Adrenal gland (tissue), 12 donors: Measurements from ENCODE around the gene GAPVD1. TPM values are rescaled to one million over a fixed set of nuclear protein-coding genes. Genes with fewer than 3 reads are reported as not detected.

Source experiments
- DNase-seq, 7 donors: peaks; one replicate each; pipeline ENCODE4 v3.0.0-alpha.2; 2019 to 2020
- H3K27ac ChIP-seq, 5 donors: fragments of 200-600 bp; sonication (generic) in 4 of 5; 1 replicate in 3 of 5; 2 replicates in 2 of 5; pipeline versions ENCODE4 v1.5.1 to v1.8.0; 2016 to 2020; ENCODE audit warnings: mild to moderate bottlenecking in 1 of 5
- H3K27me3 ChIP-seq: fragments of 200-600 bp; 2 replicates; pipeline ENCODE4 v1.8.0; 2021
- H3K36me3 ChIP-seq, 2 donors: fragments of 200-600 bp; replicated peaks in 1 of 2; 1 replicate in 1 of 2; 2 replicates in 1 of 2; pipeline versions ENCODE4 v1.5.1 to v1.8.0; 2018 to 2022
- H3K4me1 ChIP-seq, 2 donors: fragments of 200-600 bp; replicated peaks in 1 of 2; 1 replicate in 1 of 2; 2 replicates in 1 of 2; pipeline versions ENCODE4 v1.5.1 to v1.8.0; 2018 to 2021
- H3K4me3 ChIP-seq, 4 donors: fragments of 200-600 bp; sonication (generic) in 3 of 4; one replicate each; pipeline ENCODE4 v1.5.1; 2016 to 2018
- H3K9me3 ChIP-seq, 3 donors: fragments of 200-600 bp; sonication (generic) in 1 of 3; replicated peaks in 1 of 3; 1 replicate in 2 of 3; 2 replicates in 1 of 3; pipeline versions ENCODE4 v1.5.1 to v1.8.0; 2016 to 2021
- POLR2A ChIP-seq, 2 donors: fragments of 450-650 bp; IDR thresholded peaks; one replicate each; pipeline ENCODE4 v1.6.1; 2017; ENCODE audit warnings: antibody characterized with exemption in 2 of 2, mild to moderate bottlenecking in 2 of 2, moderate library complexity in 1 of 2
- WGBS, 4 donors: extraction: QIAGEN DNeasy Blood & Tissue Kit in 2 of 4; methylation state at CpG; one replicate each; pipeline versions ENCODE4 v1.1.5 to v1.1.7; 2013 to 2017; 5-methylcytosine and 5-hydroxymethylcytosine counted together
- intact Hi-C, 2 donors: fragments of 100-400 bp; cut with DNase I; formaldehyde crosslinking; loops; one replicate each; pipeline versions ENCODE4 v1.14.1 to v1.15.0; 2022 to 2023
- polyA plus RNA-seq, 3 donors: library from polyadenylated mRNA; stranded (reverse); fragments of 200-250 nt in 2 of 3; fragments of 350-450 nt in 1 of 3; fragmentation: Illumina TruSeq in 1 of 3; extraction: RNeasy Lipid Tissue Mini Kit (QIAGEN cat#74804) in 1 of 3; gene quantifications; one replicate each; pipeline ENCODE4 v1.2.3, GENCODE V29; 2013 to 2014
- small RNA-seq, 2 donors: library from RNA; depleted of rRNA; stranded (forward); fragments of <200 nt; gene quantifications; one replicate each; pipeline ENCODE3, GENCODE V24; 2016
- total RNA-seq, 9 donors: library from RNA; depleted of rRNA in 4 of 9; stranded (reverse); fragments of >200 nt in 4 of 9; fragments of 120-200 nt in 1 of 9; fragmentation: NEBNext Ultra II Directional in 1 of 9; extraction: Animal tissue kit (Norgen Biotek cat#: 25700) in 1 of 9; gene quantifications; one replicate each; pipeline versions ENCODE4 v1.1.0 to v1.2.4, GENCODE V29; 2013 to 2023
- TF ChIP-seq, protein P1 (sequence below), 6 experiments: fragments of 450-650 bp in 4 of 6; fragments of 200-600 bp in 2 of 6; sonication (generic) in 1 of 6; IDR thresholded peaks; 1 replicate in 5 of 6; 2 replicates in 1 of 6; pipeline versions ENCODE4 v1.5.1 to v1.8.0; 2016 to 2021; ENCODE audit warnings: antibody characterized with exemption in 6 of 6, mild to moderate bottlenecking in 2 of 6, moderate library complexity in 1 of 6
- donor health status: healthy with polysubstance abuse.
- donor health status: Bipolar disorder and iron deficiency.
- donor health status: DM: yes; HTN: yes; CAD: no.
- donor health status: DM: no; HTN: no; CAD: no.
- donor health status: DM: no; HTN: no; CAD: no.
- donor health status: DM: yes; HTN: yes; CAD: no.

GAPVD1 gene
- total and polyA plus RNA-seq, 12 donors: 7.1 to 63.1 (median 39.3) TPM

DNA sequence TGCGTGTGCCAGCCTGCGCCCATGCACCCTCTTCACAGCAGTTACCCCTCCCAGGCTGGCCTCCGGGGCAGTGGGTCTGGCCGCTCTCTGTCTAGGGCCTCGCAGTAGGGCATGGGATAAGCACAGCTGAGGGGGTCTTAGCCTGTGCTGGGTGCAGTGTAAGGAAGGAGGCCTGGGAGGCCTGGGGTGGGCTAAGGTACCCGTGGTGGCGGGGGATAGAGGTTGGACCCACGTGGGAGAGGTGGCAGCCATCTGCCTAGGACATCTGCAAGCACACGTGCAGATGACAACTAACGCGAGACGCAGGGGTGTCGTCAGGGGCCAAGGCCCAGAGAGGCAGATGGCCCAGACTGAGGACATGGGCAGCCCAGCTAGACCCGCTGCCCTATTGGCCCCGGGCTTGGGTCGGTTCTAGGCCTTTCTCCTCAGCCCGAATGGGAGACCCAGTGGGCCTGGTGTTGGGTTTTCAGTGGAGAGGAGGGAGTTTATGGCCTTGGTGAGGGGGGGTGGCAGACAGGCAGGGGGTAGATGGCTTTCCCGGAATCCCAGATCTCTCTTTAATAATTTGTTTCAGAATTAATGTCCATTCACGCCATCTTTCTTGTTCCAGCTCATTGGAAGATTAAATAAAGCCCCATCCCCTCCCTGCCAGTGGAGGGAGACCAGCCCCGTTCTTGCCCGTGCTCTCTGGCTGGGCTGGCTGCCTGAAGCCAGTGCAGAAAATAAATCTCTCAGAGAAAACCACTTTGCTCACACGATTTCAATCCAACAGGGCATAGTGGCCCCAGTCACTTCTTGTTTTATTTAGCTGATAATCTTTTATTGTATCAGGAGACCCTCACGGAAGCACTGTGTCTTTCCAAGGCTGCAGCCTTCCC is 154.2 kb downstream of the GAPVD1 start:
- Histone ChIP-seq H3K27me3 (no peaks in the 10 kb centered on the region), H3K4me3 (no peak overlapping the region), H3K36me3 (no peaks in the 10 kb centered on the region), H3K27ac (no peak overlapping the region), H3K9me3 (no peaks in the 10 kb centered on the region), H3K4me1 (no peaks in the 10 kb centered on the region)
- 82 to 90% (median 87%) methylated on average over 21 to 23 of the region's 23 CpGs for WGBS, 4 donors
- intact Hi-C loops: loop anchor here in 1 of 2 donors (10.0 kb wide), 1 partner anchor 809 kb away; no protein-coding TSS in a partner anchor
- no peak for DNase-seq
- TF ChIP-seq, protein P1, sequence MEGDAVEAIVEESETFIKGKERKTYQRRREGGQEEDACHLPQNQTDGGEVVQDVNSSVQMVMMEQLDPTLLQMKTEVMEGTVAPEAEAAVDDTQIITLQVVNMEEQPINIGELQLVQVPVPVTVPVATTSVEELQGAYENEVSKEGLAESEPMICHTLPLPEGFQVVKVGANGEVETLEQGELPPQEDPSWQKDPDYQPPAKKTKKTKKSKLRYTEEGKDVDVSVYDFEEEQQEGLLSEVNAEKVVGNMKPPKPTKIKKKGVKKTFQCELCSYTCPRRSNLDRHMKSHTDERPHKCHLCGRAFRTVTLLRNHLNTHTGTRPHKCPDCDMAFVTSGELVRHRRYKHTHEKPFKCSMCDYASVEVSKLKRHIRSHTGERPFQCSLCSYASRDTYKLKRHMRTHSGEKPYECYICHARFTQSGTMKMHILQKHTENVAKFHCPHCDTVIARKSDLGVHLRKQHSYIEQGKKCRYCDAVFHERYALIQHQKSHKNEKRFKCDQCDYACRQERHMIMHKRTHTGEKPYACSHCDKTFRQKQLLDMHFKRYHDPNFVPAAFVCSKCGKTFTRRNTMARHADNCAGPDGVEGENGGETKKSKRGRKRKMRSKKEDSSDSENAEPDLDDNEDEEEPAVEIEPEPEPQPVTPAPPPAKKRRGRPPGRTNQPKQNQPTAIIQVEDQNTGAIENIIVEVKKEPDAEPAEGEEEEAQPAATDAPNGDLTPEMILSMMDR (IDR thresholded peaks at IDR 0.05): no peak
- no peak for TF ChIP-seq POLR2A (IDR thresholded peaks at IDR 0.05)

DNA sequence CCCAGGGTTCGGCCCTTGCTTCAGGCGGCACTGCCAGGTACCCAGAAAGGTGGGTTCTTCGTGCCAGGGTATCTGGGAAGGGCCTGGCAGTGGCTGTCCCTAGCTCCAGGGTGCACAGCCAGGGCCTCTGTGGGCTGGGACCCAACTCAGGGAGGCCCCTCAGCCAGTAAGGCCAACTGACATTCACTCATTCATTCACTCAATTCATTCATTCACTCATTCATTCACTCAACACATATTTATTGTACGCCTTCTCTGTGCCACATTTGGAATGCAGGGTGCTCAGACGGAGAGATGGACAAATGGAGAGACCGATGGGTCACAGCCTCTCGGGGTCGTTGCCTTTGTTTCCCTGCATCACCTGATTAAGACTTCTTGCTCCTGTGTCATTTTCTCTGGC is 154.9 kb downstream of the GAPVD1 start:
- 91 to 96% (median 96%) methylated on average over 8 of the region's 8 CpGs for WGBS, 4 donors
- no peaks in the 10 kb centered on the region for H3K36me3 ChIP-seq
- DNase-seq: no peak
- no peaks in the 10 kb centered on the region for H3K27me3 ChIP-seq
- H3K27ac ChIP-seq: no peak overlapping the region
- no peak overlapping the region for H3K4me3 ChIP-seq
- no peak for TF ChIP-seq POLR2A (IDR thresholded peaks at IDR 0.05)
- TF ChIP-seq, protein P1 (IDR thresholded peaks at IDR 0.05): no peak
- intact Hi-C loops: loop anchor here in 1 of 2 donors (10.0 kb wide), 1 partner anchor 808 kb away; no protein-coding TSS in a partner anchor
- H3K4me1 ChIP-seq: no peaks in the 10 kb centered on the region
- no peaks in the 10 kb centered on the region for H3K9me3 ChIP-seq

Small RNAs within 50 kb of the gene (small RNA-seq; reads per million reads assigned to genes)
- gene AL354710.1: 0 reads per million in 2 donors
- gene RNU6-1020P: 0 reads per million in 2 donors

Other genes starting within 250 kb of the GAPVD1 start
- gene SCAI, start 118.3 kb upstream of the GAPVD1 start, total RNA-seq: 10 to 100 TPM in 5 of 9 donors, 1 to 10 TPM in 4; 7.8 to 19.6 (median 10.6) TPM
- gene SCAI, start 118.3 kb upstream of the GAPVD1 start, polyA plus RNA-seq: 1 to 10 TPM; 1.4 to 6.3 (median 3.1) TPM
- gene PPP6C, start 72.0 kb upstream of the GAPVD1 start, total RNA-seq: 10 to 100 TPM; 30.8 to 71.1 (median 47.8) TPM
- gene PPP6C, start 72.0 kb upstream of the GAPVD1 start, polyA plus RNA-seq: 10 to 100 TPM; 15.9 to 51.0 (median 17.1) TPM
- gene RABEPK, start 61.3 kb upstream of the GAPVD1 start, total RNA-seq: 10 to 100 TPM; 11.0 to 22.5 (median 16.8) TPM
- 10 to 100 TPM; 16.7 to 27.3 (median 17.2) TPM for gene RABEPK, start 61.3 kb upstream of the GAPVD1 start, polyA plus RNA-seq
- 100 to 1,000 TPM in 5 of 9 donors, 10 to 100 TPM in 4; 62.7 to 551 (median 108) TPM for gene HSPA5, start 20.5 kb upstream of the GAPVD1 start, total RNA-seq
- 100 to 1,000 TPM in 1 of 3 donors, 10 to 100 TPM in 2; 30.0 to 677 (median 40.6) TPM for gene HSPA5, start 20.5 kb upstream of the GAPVD1 start, polyA plus RNA-seq